Panc1 (cell line): Measurements from ENCODE around the gene HASPIN. TPM values are rescaled to one million over a fixed set of nuclear protein-coding genes. Genes with fewer than 3 reads are reported as not detected.

ENCODE experiments used
- ATAC-seq: fragments of 200-7000 bp; cut with Tn5 transposase; 2 replicates; pipeline ENCODE4 v1.9.1; 2020; ENCODE audit warnings: mild to moderate bottlenecking, moderate library complexity
- Bru-seq: library from RNA; stranded (reverse); fragments of 400-500 nt; gene quantifications from one replicate; lab custom pipeline; 2021; lab: Mats Ljungman, UMichigan
- BruChase-seq, 2 experiments: library from RNA; stranded (reverse); fragments of 400-500 nt; gene quantifications; one replicate each; lab custom pipeline; 2021; lab: Mats Ljungman, UMichigan
- BruUV-seq: library from RNA; stranded (reverse); fragments of 400-500 nt; replicated peaks from 2 replicates; lab custom pipeline; 2021; lab: Mats Ljungman, UMichigan
- CTCF ChIA-PET: fragments of 300-600 bp; sonication (Branson Sonifier 250); formaldehyde crosslinking; loops from one replicate; lab custom pipeline; 2022; ENCODE audit warnings: antibody characterized with exemption; lab: Charles Lee
- POLR2A ChIA-PET: fragments of 300-600 bp; sonication (Branson Sonifier 250); formaldehyde crosslinking; loops from one replicate; lab custom pipeline; 2022; ENCODE audit warnings: antibody characterized with exemption; lab: Charles Lee
- DNase-seq: peaks from one replicate; pipeline ENCODE4 v3.0.0-alpha.2; 2010; ENCODE audit warnings: low read depth, low spot score
- H3K27ac ChIP-seq: 2 replicates; pipeline ENCODE4 v1.5.1; 2011; ENCODE audit warnings: mild to moderate bottlenecking, low read length, inconsistent platforms
- H3K27me3 ChIP-seq: fragments of 200-500 bp; sonication (Bioruptor generic); 2 replicates; pipeline ENCODE4 v1.6.0; 2014; ENCODE audit warnings: low read length, inconsistent platforms; ENCODE audit not compliant: control insufficient read depth, insufficient read depth
- H3K36me3 ChIP-seq: fragments of 200-500 bp; sonication (Bioruptor generic); 2 replicates; pipeline ENCODE4 v1.5.1; 2014; ENCODE audit warnings: inconsistent platforms, mild to moderate bottlenecking, low read length, moderate library complexity; ENCODE audit not compliant: control insufficient read depth, insufficient read depth
- H3K4me1 ChIP-seq: 2 replicates; pipeline ENCODE4 v1.5.1; 2011; ENCODE audit warnings: inconsistent platforms, mild to moderate bottlenecking, low read length, moderate library complexity; ENCODE audit not compliant: control insufficient read depth, insufficient read depth
- H3K4me3 ChIP-seq, 2 experiments: 2 replicates each; pipeline ENCODE4 v1.5.1; 2011 to 2012; ENCODE audit warnings: low read depth in 2 of 2, low read length in 2 of 2, mild to moderate bottlenecking in 2 of 2, inconsistent platforms in 1 of 2, moderate library complexity in 1 of 2
- H3K9me3 ChIP-seq: fragments of 200-500 bp; sonication (Bioruptor generic); 2 replicates; pipeline ENCODE4 v1.5.1; 2014; ENCODE audit warnings: low read depth, mild to moderate bottlenecking, inconsistent platforms, low read length, moderate library complexity; ENCODE audit not compliant: control insufficient read depth, insufficient read depth
- POLR2AphosphoS5 ChIP-seq: IDR thresholded peaks from 2 replicates; pipeline ENCODE4 v1.6.1; 2012; ENCODE audit warnings: mild to moderate bottlenecking, low read depth, low read length, moderate library complexity
- SIN3A ChIP-seq: IDR thresholded peaks from 2 replicates; pipeline ENCODE4 v1.6.1; 2012; ENCODE audit warnings: low read depth, mild to moderate bottlenecking, low read length, moderate library complexity, borderline replicate concordance; ENCODE audit not compliant: insufficient read depth
- TCF7L2 ChIP-seq: IDR thresholded peaks from 2 replicates; pipeline ENCODE4 v1.6.1; 2011; ENCODE audit warnings: mild to moderate bottlenecking, low read depth, low read length, inconsistent platforms
- in situ Hi-C: cut with HindIII; loops from 2 replicates; pipeline ENCODE4 v1.10.0; 2016; ENCODE audit warnings: low sequenced_read_pairs, low pct_unique_long_range_greater_than_20kb
- intact Hi-C: fragments of 100-400 bp; cut with micrococcal nuclease; formaldehyde crosslinking; loops from one replicate; pipeline ENCODE4 v1.10.0; 2022; ENCODE audit not compliant: unreplicated experiment
- long read RNA-seq: library from polyadenylated mRNA; unstranded; transcript quantifications from one replicate; pipeline ENCODE4 v2.0.0, GENCODE V29; 2021; ENCODE audit not compliant: unreplicated experiment
- polyA plus RNA-seq: library from polyadenylated mRNA; unstranded; fragments of >200 nt; gene quantifications from one replicate; pipeline ENCODE4 v1.2.1, GENCODE V29; 2012; ENCODE audit warnings: missing spikeins; ENCODE audit not compliant: insufficient read length
- total RNA-seq: library from RNA; stranded (reverse); gene quantifications from one replicate; pipeline ENCODE4 v1.2.1, GENCODE V29; 2021; ENCODE audit not compliant: unreplicated experiment
- TF ChIP-seq, protein P1 (sequence below): fragments of 450-650 bp; IDR thresholded peaks from 2 replicates; pipeline ENCODE4 v1.5.1; 2017; ENCODE audit warnings: mild to moderate bottlenecking
- TF ChIP-seq, protein P2 (sequence below), 2 experiments: IDR thresholded peaks; 2 replicates each; pipeline ENCODE4 v1.6.1; 2011 to 2012; ENCODE audit warnings: low read depth in 2 of 2, control low read depth in 1 of 2, low read length in 1 of 2, mild to moderate bottlenecking in 1 of 2, moderate library complexity in 1 of 2; ENCODE audit not compliant: insufficient read depth in 1 of 2

HASPIN gene
- total RNA-seq, result 10.6 TPM
- 2.9 TPM for polyA plus RNA-seq
- Bru-seq, nascent RNA, result percentile 69 among the genes with signal in this experiment
- percentile 91 among the genes with signal in this experiment for BruChase-seq, experiment 1, labeled RNA remaining after a 2-hour chase
- percentile 70 among the genes with signal in this experiment for BruChase-seq, experiment 2, labeled RNA remaining after a 6-hour chase
- long read RNA-seq, partial matches to known transcripts, result 0 of 4 reads
- long read RNA-seq, other reads (novel, unspliced or antisense), result 0 of 4 reads

DNA sequence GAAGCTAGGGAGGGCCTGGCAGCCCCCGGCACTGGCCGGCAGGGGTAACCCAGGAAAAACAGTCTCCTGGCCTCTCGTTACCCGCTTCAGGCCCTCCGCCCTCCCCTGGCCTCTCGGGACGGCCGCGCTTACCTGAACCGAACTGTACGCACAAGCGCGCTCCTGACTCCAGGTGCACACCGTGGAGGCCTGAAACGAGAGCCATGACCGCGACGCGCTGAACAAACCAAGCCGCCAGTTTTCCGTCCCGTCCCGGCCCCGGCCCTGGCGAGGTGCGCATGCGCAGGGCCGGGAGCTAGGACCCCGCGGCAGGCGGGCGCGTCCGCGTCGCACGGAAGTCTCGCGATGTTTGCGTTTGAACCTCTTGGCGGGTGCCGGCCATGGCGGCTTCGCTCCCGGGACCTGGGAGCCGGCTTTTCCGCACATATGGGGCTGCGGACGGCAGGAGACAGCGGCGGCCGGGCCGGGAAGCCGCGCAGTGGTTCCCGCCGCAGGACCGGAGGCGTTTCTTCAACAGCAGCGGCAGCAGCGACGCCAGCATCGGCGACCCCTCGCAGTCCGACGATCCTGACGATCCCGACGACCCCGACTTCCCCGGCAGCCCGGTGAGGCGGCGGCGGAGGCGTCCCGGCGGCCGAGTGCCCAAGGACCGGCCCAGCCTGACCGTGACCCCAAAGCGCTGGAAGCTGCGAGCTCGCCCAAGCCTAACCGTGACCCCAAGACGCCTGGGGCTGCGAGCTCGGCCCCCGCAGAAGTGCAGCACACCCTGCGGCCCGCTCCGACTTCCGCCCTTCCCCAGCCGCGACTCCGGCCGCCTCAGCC lies at the start of gene HASPIN:
Gene HASPIN (plus strand): TSS at position 348 of the 822 bp plus-strand sequence. CDS start 33 bp downstream, at position 381.
- ATAC-seq (peak; percentile 97), DNase-seq (no peak)
- H3K4me1 ChIP-seq, result peaks cover 13% of the 10 kb centered on the region
- no TSS peak for BruUV-seq
- in situ Hi-C loops (no loop called here), intact Hi-C loops (no loop called here)
- peak within 1 kb of the TSS; percentile 90 for H3K27ac ChIP-seq
- ChIA-PET CTCF (interaction anchor here (1.2 kb wide), 1 partner anchor 14 kb away, joined by 6 read pairs; no protein-coding TSS in a partner anchor), POLR2A (no interaction called here)
- TF ChIP-seq, protein P1, sequence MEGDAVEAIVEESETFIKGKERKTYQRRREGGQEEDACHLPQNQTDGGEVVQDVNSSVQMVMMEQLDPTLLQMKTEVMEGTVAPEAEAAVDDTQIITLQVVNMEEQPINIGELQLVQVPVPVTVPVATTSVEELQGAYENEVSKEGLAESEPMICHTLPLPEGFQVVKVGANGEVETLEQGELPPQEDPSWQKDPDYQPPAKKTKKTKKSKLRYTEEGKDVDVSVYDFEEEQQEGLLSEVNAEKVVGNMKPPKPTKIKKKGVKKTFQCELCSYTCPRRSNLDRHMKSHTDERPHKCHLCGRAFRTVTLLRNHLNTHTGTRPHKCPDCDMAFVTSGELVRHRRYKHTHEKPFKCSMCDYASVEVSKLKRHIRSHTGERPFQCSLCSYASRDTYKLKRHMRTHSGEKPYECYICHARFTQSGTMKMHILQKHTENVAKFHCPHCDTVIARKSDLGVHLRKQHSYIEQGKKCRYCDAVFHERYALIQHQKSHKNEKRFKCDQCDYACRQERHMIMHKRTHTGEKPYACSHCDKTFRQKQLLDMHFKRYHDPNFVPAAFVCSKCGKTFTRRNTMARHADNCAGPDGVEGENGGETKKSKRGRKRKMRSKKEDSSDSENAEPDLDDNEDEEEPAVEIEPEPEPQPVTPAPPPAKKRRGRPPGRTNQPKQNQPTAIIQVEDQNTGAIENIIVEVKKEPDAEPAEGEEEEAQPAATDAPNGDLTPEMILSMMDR, result no peak
- TF ChIP-seq TCF7L2, result no peak
- peak; percentile 98; the same call in 1 of the 2 replicates for TF ChIP-seq SIN3A
- TF ChIP-seq, protein P2, sequence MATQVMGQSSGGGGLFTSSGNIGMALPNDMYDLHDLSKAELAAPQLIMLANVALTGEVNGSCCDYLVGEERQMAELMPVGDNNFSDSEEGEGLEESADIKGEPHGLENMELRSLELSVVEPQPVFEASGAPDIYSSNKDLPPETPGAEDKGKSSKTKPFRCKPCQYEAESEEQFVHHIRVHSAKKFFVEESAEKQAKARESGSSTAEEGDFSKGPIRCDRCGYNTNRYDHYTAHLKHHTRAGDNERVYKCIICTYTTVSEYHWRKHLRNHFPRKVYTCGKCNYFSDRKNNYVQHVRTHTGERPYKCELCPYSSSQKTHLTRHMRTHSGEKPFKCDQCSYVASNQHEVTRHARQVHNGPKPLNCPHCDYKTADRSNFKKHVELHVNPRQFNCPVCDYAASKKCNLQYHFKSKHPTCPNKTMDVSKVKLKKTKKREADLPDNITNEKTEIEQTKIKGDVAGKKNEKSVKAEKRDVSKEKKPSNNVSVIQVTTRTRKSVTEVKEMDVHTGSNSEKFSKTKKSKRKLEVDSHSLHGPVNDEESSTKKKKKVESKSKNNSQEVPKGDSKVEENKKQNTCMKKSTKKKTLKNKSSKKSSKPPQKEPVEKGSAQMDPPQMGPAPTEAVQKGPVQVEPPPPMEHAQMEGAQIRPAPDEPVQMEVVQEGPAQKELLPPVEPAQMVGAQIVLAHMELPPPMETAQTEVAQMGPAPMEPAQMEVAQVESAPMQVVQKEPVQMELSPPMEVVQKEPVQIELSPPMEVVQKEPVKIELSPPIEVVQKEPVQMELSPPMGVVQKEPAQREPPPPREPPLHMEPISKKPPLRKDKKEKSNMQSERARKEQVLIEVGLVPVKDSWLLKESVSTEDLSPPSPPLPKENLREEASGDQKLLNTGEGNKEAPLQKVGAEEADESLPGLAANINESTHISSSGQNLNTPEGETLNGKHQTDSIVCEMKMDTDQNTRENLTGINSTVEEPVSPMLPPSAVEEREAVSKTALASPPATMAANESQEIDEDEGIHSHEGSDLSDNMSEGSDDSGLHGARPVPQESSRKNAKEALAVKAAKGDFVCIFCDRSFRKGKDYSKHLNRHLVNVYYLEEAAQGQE (IDR thresholded peaks at IDR 0.05; ENCODE audit: insufficient read depth in 1 of 2, low read depth in 2 of 2, low read length in 1 of 2), result peak in 1 of 2 experiments; percentile 57; a peak in 1 of 4 replicates
- TF ChIP-seq POLR2AphosphoS5, result peak; percentile 83
- no peaks in the 10 kb centered on the region for H3K9me3 ChIP-seq
- H3K27me3 ChIP-seq, result no peaks in the 10 kb centered on the region
- peak within 1 kb of the TSS; percentile 90 to 96 for H3K4me3 ChIP-seq
- H3K36me3 ChIP-seq, result peaks cover 11% of the 10 kb centered on the region

DNA sequence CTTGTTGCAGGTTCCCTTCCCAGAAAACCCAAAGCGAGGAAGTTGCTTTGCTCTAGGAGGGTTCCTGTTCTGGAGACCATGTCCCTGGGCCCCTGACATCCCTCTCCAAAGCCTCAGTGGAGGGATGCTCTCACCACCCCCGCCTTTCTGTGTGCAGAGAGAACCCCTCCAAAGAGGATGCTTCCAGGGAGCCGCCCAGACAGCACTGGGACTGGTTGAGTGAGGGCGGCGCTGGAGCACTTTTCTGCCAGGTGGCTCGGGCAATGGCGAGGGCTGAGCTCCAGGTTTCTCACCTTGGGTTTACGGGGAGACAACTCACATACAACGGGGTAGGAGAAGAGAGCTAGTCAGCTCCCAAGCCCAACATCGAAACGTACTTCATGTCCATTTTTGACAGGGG lies 47.8 kb upstream of the HASPIN start:
- TF ChIP-seq, protein P2 (IDR thresholded peaks at IDR 0.05; ENCODE audit: insufficient read depth in 1 of 2, low read depth in 2 of 2, low read length in 1 of 2), result no peak
- TF ChIP-seq POLR2AphosphoS5 (no peak), SIN3A (no peak), TCF7L2 (no peak)
- TF ChIP-seq, protein P1, result no peak
- Histone ChIP-seq H3K27ac (no peak overlapping the region), H3K9me3 (no peaks in the 10 kb centered on the region), H3K27me3 (no peaks in the 10 kb centered on the region), H3K36me3 (no peaks in the 10 kb centered on the region), H3K4me1 (no peaks in the 10 kb centered on the region), H3K4me3 (no peak overlapping the region)
- DNase-seq, result no peak
- intact Hi-C loops, result no loop called here
- CTCF ChIA-PET, result no interaction called here
- no peak for ATAC-seq
- no TSS peak for BruUV-seq
- in situ Hi-C loops, result no loop called here
- POLR2A ChIA-PET, result no interaction called here
